ENCODE measurements around the gene RDH13. TPM values are rescaled to one million over a fixed set of nuclear protein-coding genes. Genes with fewer than 3 reads are reported as not detected.
A peak's percentile ranks its signal among the peaks of the same experiment; 100 is the strongest.

RDH13 gene
- polyA plus RNA-seq, 1 donor from 2014 or later, result 18.7 TPM

DNA sequence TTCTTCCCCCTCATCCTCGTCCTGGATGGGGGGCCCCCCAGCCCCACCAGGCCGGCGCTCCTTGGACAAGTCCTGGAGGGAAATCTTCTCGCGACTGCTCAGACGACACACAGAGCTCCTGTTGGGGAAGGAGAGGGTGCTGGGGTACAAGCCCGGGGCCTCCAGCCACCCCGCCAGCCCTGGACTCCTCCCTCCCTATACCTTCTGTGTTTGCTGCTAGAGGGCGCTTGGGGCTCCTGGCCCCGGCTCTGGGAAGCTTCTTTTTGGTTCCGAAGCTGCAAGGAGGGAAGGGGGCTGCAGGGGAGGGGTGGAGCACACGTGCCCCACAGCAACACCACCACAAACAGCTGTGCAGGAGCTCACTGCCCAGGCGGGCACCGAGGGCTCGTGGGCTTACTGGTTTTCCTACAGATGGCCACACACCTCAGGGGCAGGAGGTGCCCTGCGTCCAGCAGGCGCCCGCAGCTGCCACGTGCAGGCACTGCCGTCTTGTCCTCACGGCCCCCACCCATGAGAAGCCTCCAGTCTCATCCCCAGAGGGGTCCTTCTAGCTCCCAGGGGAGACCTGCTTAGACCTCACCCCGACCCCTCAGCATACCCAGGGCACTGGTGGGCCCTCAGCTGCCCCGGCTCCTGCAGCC is 33.2 kb upstream of the RDH13 start:
- Mint-ChIP-seq H3K27me3 (no peaks in the 10 kb centered on the region), H3K9me3 (no peaks in the 10 kb centered on the region), H3K4me3 (no peak overlapping the region), H3K27ac (no peak overlapping the region), H3K36me3 (peaks cover 4% of the 10 kb centered on the region), H3K4me1 (no peaks in the 10 kb centered on the region)

DNA sequence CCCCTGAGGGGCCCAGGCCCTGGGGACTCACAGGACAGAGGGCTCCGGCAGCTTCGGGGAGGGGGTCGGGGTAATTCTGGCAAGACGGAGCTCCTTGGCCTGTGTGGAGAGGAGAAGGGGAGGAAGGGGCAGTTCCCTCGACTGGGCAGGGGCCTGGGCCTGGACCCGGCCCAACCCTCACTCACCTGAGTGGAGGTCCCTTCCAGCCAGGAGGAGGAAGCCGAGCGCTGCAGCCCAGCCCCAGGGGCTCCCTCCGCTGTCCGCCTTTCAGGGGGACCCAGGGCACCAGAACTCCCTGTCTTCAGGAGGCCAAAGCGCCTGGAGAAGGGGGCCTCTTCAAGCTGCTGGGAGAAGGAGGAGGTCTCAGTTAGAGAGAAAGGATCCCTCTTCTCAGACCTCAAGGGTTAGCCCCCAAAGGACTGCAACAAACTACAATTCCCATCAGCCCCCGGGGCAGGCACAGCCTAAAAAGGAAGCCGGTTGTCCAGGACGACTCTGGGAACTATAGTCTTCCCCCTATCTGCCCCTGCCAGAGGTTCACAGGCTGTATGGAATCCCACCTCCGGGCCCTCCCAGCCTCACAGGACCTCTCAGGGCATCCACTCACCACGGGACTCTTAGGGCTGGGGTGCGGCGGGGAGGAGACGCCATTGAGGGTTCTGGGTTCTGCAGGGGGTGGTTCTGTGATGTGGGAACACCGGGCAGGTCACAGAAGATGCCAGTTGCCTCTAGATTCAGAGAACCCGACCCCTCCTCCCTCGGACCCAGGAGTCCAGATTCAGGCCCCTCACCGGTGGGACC is 32.5 kb upstream of the RDH13 start:
- Mint-ChIP-seq H3K27me3 (no peaks in the 10 kb centered on the region), H3K9me3 (no peaks in the 10 kb centered on the region), H3K27ac (no peak overlapping the region), H3K4me1 (no peaks in the 10 kb centered on the region), H3K36me3 (peaks cover 4% of the 10 kb centered on the region), H3K4me3 (no peak overlapping the region)

DNA sequence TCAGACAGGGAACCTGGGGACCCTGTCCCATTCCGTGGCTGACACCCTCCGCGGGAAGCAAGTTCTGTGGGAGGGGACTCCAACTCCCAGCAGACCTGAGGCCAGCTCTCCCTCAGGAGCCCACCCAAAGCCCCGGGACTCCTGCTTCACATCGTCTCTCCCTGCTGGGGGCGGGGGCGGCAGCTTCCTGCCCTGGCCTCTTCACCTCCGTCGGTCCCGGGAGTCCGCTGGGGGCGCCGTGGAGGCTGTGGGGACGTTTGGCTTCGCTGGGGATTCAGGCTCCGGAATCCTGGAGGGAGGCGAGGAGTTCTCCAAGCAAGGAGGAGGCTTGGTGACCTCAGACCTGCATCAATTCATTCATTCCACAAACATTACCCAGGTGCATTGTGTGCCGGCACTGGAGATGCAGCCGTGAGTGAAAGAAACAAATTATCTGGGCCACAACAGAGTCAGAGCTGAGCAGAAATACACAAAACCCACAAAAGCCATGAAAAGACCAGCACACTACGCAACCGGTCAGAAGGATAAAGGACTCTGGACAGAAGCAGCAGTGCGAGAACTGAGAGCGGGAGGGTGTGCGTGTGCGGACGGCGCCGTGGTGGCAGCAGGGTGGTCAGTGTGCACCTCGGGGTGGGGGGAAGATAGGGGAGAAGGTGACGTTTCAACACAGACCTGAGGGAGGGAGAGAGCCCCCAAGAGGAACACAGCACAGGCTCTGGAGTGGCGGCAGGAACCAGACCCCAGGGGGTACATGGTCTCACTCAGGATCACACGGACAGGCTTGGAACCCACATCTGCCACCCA is 31.7 kb upstream of the RDH13 start:
- no peak overlapping the region for H3K4me3 Mint-ChIP-seq
- no peaks in the 10 kb centered on the region for H3K27me3 Mint-ChIP-seq
- peak overlapping the region in 1 of 3 donors; percentile 53 for H3K27ac Mint-ChIP-seq
- H3K9me3 Mint-ChIP-seq, result no peaks in the 10 kb centered on the region
- peaks cover 0 to 3% (median 0%) of the 10 kb centered on the region in 3 donors for H3K4me1 Mint-ChIP-seq
- peaks cover 3% of the 10 kb centered on the region for H3K36me3 Mint-ChIP-seq

- Mint-ChIP-seq H3K4me3 (no peak overlapping the region), H3K27ac (no peak overlapping the region), H3K36me3 (peaks cover 4% of the 10 kb centered on the region), H3K4me1 (peaks cover 8 to 11% (median 11%) of the 10 kb centered on the region in 3 donors), H3K27me3 (peaks cover 7% of the 10 kb centered on the region), H3K9me3 (no peaks in the 10 kb centered on the region)
These were observed 29.7 kb upstream of the RDH13 start for GRCh38 chr19:55092423-55093318.

- Mint-ChIP-seq H3K36me3 (peaks cover 4% of the 10 kb centered on the region), H3K4me3 (no peak overlapping the region), H3K27ac (no peak overlapping the region), H3K9me3 (no peaks in the 10 kb centered on the region), H3K4me1 (peaks cover 13 to 16% (median 15%) of the 10 kb centered on the region in 3 donors), H3K27me3 (peaks cover 11% of the 10 kb centered on the region)
These were observed 29.0 kb upstream of the RDH13 start for GRCh38 chr19:55091955-55092354.

DNA sequence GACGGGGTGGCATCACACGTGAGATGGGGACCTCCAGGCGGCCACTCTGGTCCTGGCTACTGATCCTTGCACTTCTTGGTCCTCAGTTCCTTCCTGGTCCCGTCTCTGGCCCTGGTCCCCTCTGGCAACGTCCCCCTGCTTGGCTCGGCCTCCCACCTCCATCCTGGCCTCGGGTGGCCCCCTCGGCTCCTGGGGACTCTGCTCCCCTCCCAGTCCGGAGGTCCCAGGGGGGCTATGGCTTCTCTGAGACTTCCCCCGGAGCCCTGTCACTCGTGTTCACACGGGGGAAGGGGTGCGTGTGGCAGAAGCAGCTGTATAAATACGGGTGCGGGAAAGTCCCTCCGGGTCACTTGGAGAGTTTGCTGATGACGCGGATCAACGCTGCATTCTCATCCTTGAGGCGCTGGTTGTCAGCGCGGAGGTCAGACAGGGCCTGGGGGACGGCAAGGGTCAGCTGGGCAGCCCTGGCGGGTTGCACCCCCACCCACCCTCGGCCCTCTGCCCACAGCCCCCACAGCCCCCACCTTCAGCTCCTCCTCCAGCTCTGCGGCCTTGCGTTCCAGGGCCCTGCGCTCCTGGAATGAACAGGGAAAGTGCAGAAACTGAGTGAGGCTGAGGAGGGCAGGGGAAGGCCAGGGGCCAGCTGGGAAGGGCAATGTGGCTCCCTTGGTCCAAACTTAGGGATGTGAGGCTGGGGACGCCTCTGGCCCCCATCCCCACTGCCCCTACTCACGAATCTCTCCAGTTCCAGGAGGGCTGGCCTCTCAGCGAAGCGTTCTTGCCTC is 28.4 kb upstream of the RDH13 start:
- Mint-ChIP-seq H3K4me1 (peaks cover 13 to 16% (median 15%) of the 10 kb centered on the region in 3 donors), H3K36me3 (peaks cover 4% of the 10 kb centered on the region), H3K27me3 (peaks cover 11% of the 10 kb centered on the region), H3K9me3 (no peaks in the 10 kb centered on the region), H3K4me3 (no peak overlapping the region), H3K27ac (no peak overlapping the region)

DNA sequence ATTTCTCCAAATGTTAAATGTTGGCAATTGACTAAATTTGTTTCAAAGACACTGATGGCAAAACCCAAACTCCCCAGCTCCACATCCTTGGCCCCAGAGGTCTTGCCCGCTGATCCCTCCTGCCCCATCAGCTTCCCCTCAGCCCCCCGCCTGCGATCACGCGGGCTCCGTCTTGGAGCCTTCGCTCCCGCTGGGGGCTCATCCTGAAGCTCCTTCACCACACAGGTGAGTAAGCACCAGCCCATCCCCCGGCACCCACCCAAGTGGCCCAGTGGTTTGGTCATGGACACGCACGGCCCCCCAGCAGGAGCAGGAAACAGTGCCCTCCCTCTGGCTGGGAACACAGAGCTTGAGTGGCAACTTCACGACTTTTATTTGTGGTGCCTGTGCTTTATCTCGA is 27.6 kb upstream of the RDH13 start:
- no peak overlapping the region for H3K4me3 Mint-ChIP-seq
- H3K4me1 Mint-ChIP-seq, result peaks cover 13 to 16% (median 16%) of the 10 kb centered on the region in 3 donors
- peaks cover 11% of the 10 kb centered on the region for H3K27me3 Mint-ChIP-seq
- no peak overlapping the region for H3K27ac Mint-ChIP-seq
- no peaks in the 10 kb centered on the region for H3K9me3 Mint-ChIP-seq
- H3K36me3 Mint-ChIP-seq, result peaks cover 4% of the 10 kb centered on the region

- H3K27ac Mint-ChIP-seq, result no peak overlapping the region
- peaks cover 13 to 16% (median 16%) of the 10 kb centered on the region in 3 donors for H3K4me1 Mint-ChIP-seq
- H3K36me3 Mint-ChIP-seq, result peaks cover 4% of the 10 kb centered on the region
- H3K4me3 Mint-ChIP-seq, result peak overlapping the region in 3 of 4 donors; percentile 8 to 44 (median 18)
- no peaks in the 10 kb centered on the region for H3K9me3 Mint-ChIP-seq
- peaks cover 14% of the 10 kb centered on the region for H3K27me3 Mint-ChIP-seq
These were observed 26.5 kb upstream of the RDH13 start for GRCh38 chr19:55089342-55089944.

GRCh38 chr19:55088543-55089341 is 25.8 kb upstream of the RDH13 start:
- peaks cover 4% of the 10 kb centered on the region for H3K36me3 Mint-ChIP-seq
- peaks cover 13 to 20% (median 16%) of the 10 kb centered on the region in 3 donors for H3K4me1 Mint-ChIP-seq
- H3K9me3 Mint-ChIP-seq, result no peaks in the 10 kb centered on the region
- H3K4me3 Mint-ChIP-seq, result peak overlapping the region in 3 of 4 donors; percentile 44 to 88 (median 86)
- peak overlapping the region in 2 of 3 donors; percentile 56 to 64 for H3K27ac Mint-ChIP-seq
- H3K27me3 Mint-ChIP-seq, result peaks cover 19% of the 10 kb centered on the region

GRCh38 chr19:55088021-55088451 is 25.1 kb upstream of the RDH13 start:
- peaks cover 13 to 20% (median 16%) of the 10 kb centered on the region in 3 donors for H3K4me1 Mint-ChIP-seq
- peaks cover 0 to under 1% (median 0%) of the 10 kb centered on the region in 3 donors for H3K9me3 Mint-ChIP-seq
- H3K27ac Mint-ChIP-seq, result peak overlapping the region in 1 of 3 donors; percentile 46
- H3K27me3 Mint-ChIP-seq, result peaks cover 22% of the 10 kb centered on the region
- H3K4me3 Mint-ChIP-seq, result peak overlapping the region; percentile 25 to 88 (median 74)
- peaks cover 4% of the 10 kb centered on the region for H3K36me3 Mint-ChIP-seq

DNA sequence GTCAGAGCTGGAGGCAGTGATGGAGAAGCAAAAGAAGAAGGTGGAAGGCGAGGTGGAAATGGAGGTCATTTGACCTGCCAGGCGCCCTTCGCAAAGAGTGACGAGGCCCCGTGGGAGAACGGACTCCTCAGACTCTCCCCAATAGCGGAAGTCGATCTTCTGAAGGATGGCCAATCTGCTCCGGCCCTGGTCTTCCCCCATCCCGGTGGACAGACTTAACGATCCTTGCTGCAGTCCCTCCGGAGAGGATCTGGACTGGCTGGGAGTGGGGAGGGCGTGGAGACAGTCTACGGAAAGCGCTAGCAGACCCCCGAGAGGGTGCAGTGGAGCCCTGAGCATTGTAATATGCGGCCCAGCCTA is 24.6 kb upstream of the RDH13 start:
- Mint-ChIP-seq H3K4me3 (peak overlapping the region in 3 of 4 donors; percentile 70 to 90 (median 89)), H3K27me3 (peaks cover 26% of the 10 kb centered on the region), H3K27ac (no peak overlapping the region), H3K9me3 (peaks cover 0 to 1% (median 0%) of the 10 kb centered on the region in 3 donors), H3K4me1 (peaks cover 13 to 20% (median 17%) of the 10 kb centered on the region in 3 donors), H3K36me3 (peaks cover 4% of the 10 kb centered on the region)

DNA sequence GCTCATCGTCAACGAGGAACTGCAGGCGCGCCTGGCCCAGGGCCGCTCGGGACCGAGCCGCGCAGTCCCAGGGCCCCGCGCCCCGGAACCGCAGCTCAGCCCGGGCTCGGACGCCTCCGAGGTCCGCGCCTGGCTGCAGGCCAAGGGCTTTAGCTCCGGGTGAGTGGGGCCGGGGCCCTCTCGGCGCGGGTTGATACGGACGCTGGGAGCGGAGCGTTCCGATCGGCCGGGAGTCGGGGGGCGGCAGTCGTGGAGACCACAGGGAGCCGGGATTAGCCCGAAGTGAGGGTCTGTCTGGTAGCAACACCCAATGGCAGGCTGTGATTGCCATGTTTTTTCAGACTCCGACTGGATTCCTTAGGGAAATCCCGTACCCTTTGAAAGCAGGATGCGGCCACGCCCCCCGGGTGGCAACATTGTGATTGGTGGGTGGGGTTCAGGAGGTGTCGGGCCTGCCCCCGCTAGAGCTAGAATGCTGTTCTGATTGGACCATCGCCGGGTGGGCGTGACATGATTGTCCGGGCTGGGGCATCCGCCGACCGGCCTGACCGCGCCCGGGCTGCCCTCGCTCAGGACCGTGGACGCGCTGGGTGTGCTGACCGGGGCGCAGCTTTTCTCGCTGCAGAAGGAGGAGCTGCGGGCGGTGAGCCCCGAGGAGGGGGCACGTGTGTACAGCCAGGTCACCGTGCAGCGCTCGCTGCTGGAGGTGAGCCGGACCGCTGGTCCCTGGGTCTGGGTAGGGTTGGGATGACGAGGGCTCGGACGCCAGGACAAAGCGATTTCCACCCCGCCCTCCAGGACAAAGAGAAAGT is 24.0 kb upstream of the RDH13 start:
- Mint-ChIP-seq H3K4me3 (peak overlapping the region in 3 of 4 donors; percentile 70 to 90 (median 89)), H3K4me1 (peaks cover 16 to 20% (median 19%) of the 10 kb centered on the region in 3 donors), H3K36me3 (peaks cover 4% of the 10 kb centered on the region), H3K27ac (no peak overlapping the region), H3K27me3 (peaks cover 31% of the 10 kb centered on the region), H3K9me3 (peaks cover 0 to 1% (median 0%) of the 10 kb centered on the region in 3 donors)
